ENCODE results near the gene OR52N4. TPM values are rescaled to one million over a fixed set of nuclear protein-coding genes. Genes with fewer than 3 reads are reported as not detected.
"Not testable (repeated sequence)": the region's sequence is repeated elsewhere in the genome, so short reads cannot be mapped to it uniquely, and the experiment has no call there.

The OR52N4 gene
- 0.09 TPM for total RNA-seq
- 0.73 TPM for polyA plus RNA-seq
- long read RNA-seq, donor 1, result 0 reads
- long read RNA-seq, donor 2, result 0 reads
- long read RNA-seq, donor 3, result 0 reads
- long read RNA-seq, donor 4, result 0 reads
- long read RNA-seq, donor 5, result 0 reads
- long read RNA-seq, donor 6, result 0 reads
- long read RNA-seq, donor 7, partial matches to known transcripts, result 0 of 1 reads
- long read RNA-seq, donor 7, other reads (novel, unspliced or antisense), result 0 of 1 reads
- long read RNA-seq, donor 8, result 0 reads
- long read RNA-seq, donor 9, result 0 reads
- long read RNA-seq, donor 10, result 0 reads

DNA sequence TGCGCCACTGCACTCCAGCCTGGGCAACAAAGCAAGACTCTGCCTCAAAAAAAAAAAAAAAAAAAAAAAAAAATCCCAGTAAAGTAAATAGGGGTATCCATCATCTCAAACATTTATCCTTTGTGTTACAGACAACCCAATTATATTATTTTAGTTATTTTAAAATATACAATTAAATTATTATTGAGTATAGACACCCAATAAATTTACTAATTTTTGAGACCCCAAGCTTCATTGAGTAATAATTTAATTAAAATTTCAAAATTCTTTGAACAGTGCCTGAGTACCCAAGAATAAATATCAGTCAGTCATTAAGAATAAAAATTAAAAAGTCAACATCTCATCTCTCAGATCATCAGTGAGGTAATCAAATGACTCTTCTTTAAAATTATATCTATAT is at the start of gene OR52N4:
Gene OR52N4, plus strand, starts transcription at position 301 of the 400 bp plus-strand sequence. CDS start 498 bp downstream, outside the sequence.
- 100% methylated on average over 1 of the region's 1 CpG for WGBS
- DNase-seq (ENCODE audit: low read depth in 6 of 9, low spot score in 9 of 9), result no peak
- H3K4me1 ChIP-seq (ENCODE audit: control insufficient read depth in 2 of 2, insufficient read depth in 2 of 2, low read length in 2 of 2), result no peaks in the 10 kb centered on the region
- H3K27ac ChIP-seq (ENCODE audit: low read depth in 1 of 2, low read length in 1 of 2), result no peak within 1 kb of the TSS
- no peaks in the 10 kb centered on the region for H3K27me3 ChIP-seq (ENCODE audit: control insufficient read depth in 2 of 2, insufficient read depth in 1 of 2, low read length in 1 of 2)
- no peak within 1 kb of the TSS for H3K4me3 ChIP-seq (ENCODE audit: low read length in 2 of 2)
- H3K9me3 ChIP-seq (ENCODE audit: control insufficient read depth in 2 of 2, insufficient read depth in 1 of 2, low read length in 1 of 2), result no peaks in the 10 kb centered on the region
- no peaks in the 10 kb centered on the region for H3K36me3 ChIP-seq (ENCODE audit: control insufficient read depth in 2 of 2, insufficient read depth in 2 of 2, low read length in 1 of 2)

DNA sequence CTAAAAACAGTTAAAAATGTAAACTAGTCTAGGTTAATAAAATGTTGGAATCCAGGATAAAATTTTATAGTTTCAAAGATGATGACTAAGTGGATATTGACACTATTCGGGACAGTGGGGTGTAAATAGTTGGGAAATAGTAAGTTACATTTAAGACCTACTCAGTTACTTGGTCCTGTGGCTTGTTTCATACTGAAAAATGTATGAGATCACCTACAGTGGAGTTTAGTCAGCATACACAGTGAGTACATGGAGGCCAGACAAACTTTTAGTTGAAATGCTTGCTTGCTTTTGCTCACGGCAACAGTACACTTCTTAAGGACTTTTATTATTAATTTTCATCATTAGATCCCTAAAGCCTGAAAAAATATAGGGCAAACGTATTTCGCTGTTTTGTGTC is 48.4 kb upstream of the OR52N4 start:
- H3K36me3 ChIP-seq (ENCODE audit: control insufficient read depth in 2 of 2, insufficient read depth in 2 of 2, low read length in 1 of 2), result peaks cover 18 to 27% of the 10 kb centered on the region in 2 donors
- no peaks in the 10 kb centered on the region for H3K27me3 ChIP-seq (ENCODE audit: control insufficient read depth in 2 of 2, insufficient read depth in 1 of 2, low read length in 1 of 2)
- H3K4me1 ChIP-seq (ENCODE audit: control insufficient read depth in 2 of 2, insufficient read depth in 2 of 2, low read length in 2 of 2), result no peaks in the 10 kb centered on the region
- no peaks in the 10 kb centered on the region for H3K9me3 ChIP-seq (ENCODE audit: control insufficient read depth in 2 of 2, insufficient read depth in 1 of 2, low read length in 1 of 2)
- no peak for DNase-seq (ENCODE audit: low read depth in 6 of 9, low spot score in 9 of 9)
- no peak overlapping the region for H3K4me3 ChIP-seq (ENCODE audit: low read length in 2 of 2)
- WGBS, result 85% methylated on average over 4 of the region's 4 CpGs
- no peak overlapping the region for H3K27ac ChIP-seq (ENCODE audit: low read depth in 1 of 2, low read length in 1 of 2)

DNA sequence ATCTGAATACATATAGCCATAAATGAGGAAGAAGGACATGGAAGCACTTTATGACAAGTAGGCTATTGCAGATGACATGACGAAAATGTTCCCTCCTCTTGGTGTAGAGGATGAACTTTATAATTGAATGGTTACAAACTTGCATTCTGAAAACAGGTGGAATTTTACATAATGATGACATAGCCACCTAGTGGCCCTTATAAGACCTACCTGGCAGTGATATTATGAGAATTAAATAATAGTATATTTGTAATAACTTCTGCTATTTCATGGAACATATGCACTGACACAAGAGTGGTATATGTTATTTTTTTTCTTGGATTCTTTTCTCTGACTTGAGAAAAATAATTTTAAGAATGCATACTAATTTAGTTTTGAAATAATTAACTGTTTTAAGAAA is 41.5 kb upstream of the OR52N4 start:
- H3K36me3 ChIP-seq (ENCODE audit: control insufficient read depth in 2 of 2, insufficient read depth in 2 of 2, low read length in 1 of 2), result peaks cover 11 to 19% of the 10 kb centered on the region in 2 donors
- H3K4me3 ChIP-seq (ENCODE audit: low read length in 2 of 2), result no peak overlapping the region
- no peaks in the 10 kb centered on the region for H3K9me3 ChIP-seq (ENCODE audit: control insufficient read depth in 2 of 2, insufficient read depth in 1 of 2, low read length in 1 of 2)
- H3K27me3 ChIP-seq (ENCODE audit: control insufficient read depth in 2 of 2, insufficient read depth in 1 of 2, low read length in 1 of 2), result no peaks in the 10 kb centered on the region
- WGBS, result 86% methylated on average over 1 of the region's 1 CpG
- H3K27ac ChIP-seq (ENCODE audit: low read depth in 1 of 2, low read length in 1 of 2), result no peak overlapping the region
- no peak for DNase-seq (ENCODE audit: low read depth in 6 of 9, low spot score in 9 of 9)
- no peaks in the 10 kb centered on the region for H3K4me1 ChIP-seq (ENCODE audit: control insufficient read depth in 2 of 2, insufficient read depth in 2 of 2, low read length in 2 of 2)

DNA sequence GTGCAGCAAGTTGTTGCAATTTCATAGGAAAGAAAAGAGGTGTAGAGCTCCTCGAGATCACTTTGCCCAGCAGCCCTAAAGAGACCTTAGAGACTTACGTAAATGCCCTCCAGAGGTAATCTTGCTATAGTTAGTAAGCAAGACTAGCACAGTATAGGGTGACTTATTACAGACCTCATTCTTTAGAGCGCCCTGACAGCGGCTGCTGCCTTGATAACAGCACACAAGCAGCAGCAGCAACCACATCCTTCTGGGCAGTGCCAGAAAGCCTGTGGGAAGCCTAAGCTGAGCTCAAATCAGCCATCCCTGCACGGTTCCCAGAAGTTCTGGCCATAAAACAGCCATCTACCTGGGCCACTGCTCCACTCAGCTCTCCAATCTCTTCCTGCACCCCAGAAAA is 40.3 kb upstream of the OR52N4 start:
- H3K27me3 ChIP-seq (ENCODE audit: control insufficient read depth in 2 of 2, insufficient read depth in 1 of 2, low read length in 1 of 2), result no peaks in the 10 kb centered on the region
- H3K9me3 ChIP-seq (ENCODE audit: control insufficient read depth in 2 of 2, insufficient read depth in 1 of 2, low read length in 1 of 2), result no peaks in the 10 kb centered on the region
- H3K4me1 ChIP-seq (ENCODE audit: control insufficient read depth in 2 of 2, insufficient read depth in 2 of 2, low read length in 2 of 2), result no peaks in the 10 kb centered on the region
- peaks cover 10 to 12% of the 10 kb centered on the region in 2 donors for H3K36me3 ChIP-seq (ENCODE audit: control insufficient read depth in 2 of 2, insufficient read depth in 2 of 2, low read length in 1 of 2)
- WGBS, result 53% methylated on average over 5 of the region's 5 CpGs
- no peak for DNase-seq (ENCODE audit: low read depth in 6 of 9, low spot score in 9 of 9)
- H3K27ac ChIP-seq (ENCODE audit: low read depth in 1 of 2, low read length in 1 of 2), result no peak overlapping the region
- no peak overlapping the region for H3K4me3 ChIP-seq (ENCODE audit: low read length in 2 of 2)

DNA sequence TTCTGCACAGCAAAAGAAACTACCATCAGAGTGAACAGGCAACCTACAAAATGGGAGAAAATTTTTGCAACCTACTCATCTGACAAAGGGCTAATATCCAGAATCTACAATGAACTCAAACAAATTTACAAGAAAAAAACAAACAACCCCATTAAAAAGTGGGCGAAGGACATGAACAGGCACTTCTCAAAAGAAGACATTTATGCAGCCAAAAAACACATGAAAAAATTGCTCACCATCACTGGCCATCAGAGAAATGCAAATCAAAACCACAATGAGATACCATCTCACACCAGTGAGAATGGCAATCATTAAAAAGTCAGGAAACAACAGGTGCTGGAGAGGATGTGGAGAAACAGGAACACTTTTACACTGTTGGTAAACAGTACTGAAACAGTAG is 37.5 kb upstream of the OR52N4 start:
- not testable (repeated sequence) for H3K36me3 ChIP-seq (ENCODE audit: control insufficient read depth in 2 of 2, insufficient read depth in 2 of 2, low read length in 1 of 2); H3K4me3 ChIP-seq (ENCODE audit: low read length in 2 of 2); DNase-seq (ENCODE audit: low read depth in 6 of 9, low spot score in 9 of 9); H3K27me3 ChIP-seq (ENCODE audit: control insufficient read depth in 2 of 2, insufficient read depth in 1 of 2, low read length in 1 of 2); H3K27ac ChIP-seq (ENCODE audit: low read depth in 1 of 2, low read length in 1 of 2); H3K9me3 ChIP-seq (ENCODE audit: control insufficient read depth in 2 of 2, insufficient read depth in 1 of 2, low read length in 1 of 2); H3K4me1 ChIP-seq (ENCODE audit: control insufficient read depth in 2 of 2, insufficient read depth in 2 of 2, low read length in 2 of 2)
- 44% methylated on average over 1 of the region's 1 CpG for WGBS

DNA sequence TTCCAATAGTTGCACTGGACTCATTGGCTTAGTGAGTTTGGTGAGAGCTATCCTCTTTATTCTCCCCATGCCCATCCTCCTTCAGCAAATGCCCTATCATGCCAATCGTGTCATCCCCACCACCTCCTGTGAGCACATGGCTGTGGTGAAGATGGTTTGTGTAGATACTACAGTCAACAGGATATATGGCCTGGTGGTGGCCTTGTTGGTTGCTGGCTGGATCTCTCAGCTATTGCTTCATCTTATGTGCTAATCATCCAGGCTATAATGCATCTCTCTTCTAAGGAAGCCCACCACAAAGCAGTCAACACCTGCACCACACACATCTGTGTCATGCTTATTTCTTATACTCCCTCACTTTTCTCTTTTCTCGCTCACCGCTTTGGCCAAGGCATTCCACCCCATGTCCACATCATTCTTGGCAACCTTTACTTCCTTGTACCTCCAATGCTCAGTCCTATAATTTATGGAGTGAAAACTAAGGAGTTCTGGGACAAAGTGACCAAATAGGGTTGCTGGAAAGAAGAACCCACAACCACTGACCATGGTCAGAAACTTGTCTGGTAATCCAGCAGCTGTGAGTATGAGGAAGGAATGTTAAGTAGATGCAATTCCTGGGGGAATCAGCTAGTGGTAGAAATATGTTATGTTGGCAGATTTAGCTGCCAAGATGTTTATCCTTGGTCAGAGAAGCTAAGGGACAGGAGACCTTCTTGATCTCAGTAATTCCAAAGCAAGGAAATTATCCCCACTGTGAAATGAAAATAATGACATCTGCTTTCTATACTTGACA is 34.1 kb upstream of the OR52N4 start:
- Histone ChIP-seq H3K9me3 (ENCODE audit: control insufficient read depth in 2 of 2, insufficient read depth in 1 of 2, low read length in 1 of 2) (no peaks in the 10 kb centered on the region), H3K27me3 (ENCODE audit: control insufficient read depth in 2 of 2, insufficient read depth in 1 of 2, low read length in 1 of 2) (no peaks in the 10 kb centered on the region), H3K27ac (ENCODE audit: low read depth in 1 of 2, low read length in 1 of 2) (no peak overlapping the region), H3K36me3 (ENCODE audit: control insufficient read depth in 2 of 2, insufficient read depth in 2 of 2, low read length in 1 of 2) (no peaks in the 10 kb centered on the region), H3K4me1 (ENCODE audit: control insufficient read depth in 2 of 2, insufficient read depth in 2 of 2, low read length in 2 of 2) (no peaks in the 10 kb centered on the region), H3K4me3 (ENCODE audit: low read length in 2 of 2) (no peak overlapping the region)
- WGBS, result 95% methylated on average over 3 of the region's 3 CpGs
- no peak for DNase-seq (ENCODE audit: low read depth in 6 of 9, low spot score in 9 of 9)

DNA sequence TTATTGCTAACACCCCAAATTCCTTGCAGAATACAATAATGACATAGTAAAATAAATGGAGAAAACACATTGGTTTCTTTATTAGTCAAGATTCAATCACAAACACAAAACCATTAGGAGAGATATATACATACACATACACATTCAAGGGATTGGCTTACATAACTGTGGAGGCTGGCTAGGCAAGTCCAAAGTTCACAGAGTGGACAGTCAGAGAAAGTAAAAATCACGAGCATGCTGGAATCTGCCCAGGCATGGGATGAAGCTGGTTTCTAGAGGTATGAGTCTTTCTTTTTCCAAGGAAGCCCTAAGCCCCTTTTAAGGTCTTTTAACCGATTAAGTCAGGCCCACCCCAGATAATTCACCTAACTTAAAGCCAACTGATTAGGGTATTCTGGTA is 31.4 kb upstream of the OR52N4 start:
- H3K36me3 ChIP-seq (ENCODE audit: control insufficient read depth in 2 of 2, insufficient read depth in 2 of 2, low read length in 1 of 2), result no peaks in the 10 kb centered on the region
- H3K27me3 ChIP-seq (ENCODE audit: control insufficient read depth in 2 of 2, insufficient read depth in 1 of 2, low read length in 1 of 2), result no peaks in the 10 kb centered on the region
- H3K4me3 ChIP-seq (ENCODE audit: low read length in 2 of 2), result no peak overlapping the region
- H3K27ac ChIP-seq (ENCODE audit: low read depth in 1 of 2, low read length in 1 of 2), result no peak overlapping the region
- WGBS, result 96% methylated on average over 2 of the region's 2 CpGs
- H3K4me1 ChIP-seq (ENCODE audit: control insufficient read depth in 2 of 2, insufficient read depth in 2 of 2, low read length in 2 of 2), result no peaks in the 10 kb centered on the region
- H3K9me3 ChIP-seq (ENCODE audit: control insufficient read depth in 2 of 2, insufficient read depth in 1 of 2, low read length in 1 of 2), result no peaks in the 10 kb centered on the region
- DNase-seq (ENCODE audit: low read depth in 6 of 9, low spot score in 9 of 9), result no peak

DNA sequence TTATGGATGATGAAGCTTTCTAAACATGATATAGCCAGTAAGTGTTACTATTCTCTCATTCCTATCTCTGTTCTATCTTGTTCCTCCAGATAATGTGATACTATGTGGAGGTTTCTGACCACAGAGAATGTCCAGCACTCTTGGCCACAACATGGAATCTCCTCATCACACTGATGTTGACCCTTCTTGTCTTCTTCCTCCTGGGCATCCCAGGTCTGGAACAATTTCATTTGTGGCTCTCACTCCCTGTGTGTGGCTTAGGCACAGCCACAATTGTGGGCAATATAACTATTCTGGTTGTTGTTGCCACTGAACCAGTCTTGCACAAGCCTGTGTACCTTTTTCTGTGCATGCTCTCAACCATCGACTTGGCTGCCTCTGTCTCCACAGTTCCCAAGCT is 27.7 kb upstream of the OR52N4 start:
- no peak for DNase-seq (ENCODE audit: low read depth in 6 of 9, low spot score in 9 of 9)
- 96% methylated on average over 1 of the region's 1 CpG for WGBS
- H3K27ac ChIP-seq (ENCODE audit: low read depth in 1 of 2, low read length in 1 of 2), result no peak overlapping the region
- H3K4me3 ChIP-seq (ENCODE audit: low read length in 2 of 2), result no peak overlapping the region
- H3K4me1 ChIP-seq (ENCODE audit: control insufficient read depth in 2 of 2, insufficient read depth in 2 of 2, low read length in 2 of 2), result no peaks in the 10 kb centered on the region
- H3K27me3 ChIP-seq (ENCODE audit: control insufficient read depth in 2 of 2, insufficient read depth in 1 of 2, low read length in 1 of 2), result no peaks in the 10 kb centered on the region
- H3K9me3 ChIP-seq (ENCODE audit: control insufficient read depth in 2 of 2, insufficient read depth in 1 of 2, low read length in 1 of 2), result no peaks in the 10 kb centered on the region
- no peaks in the 10 kb centered on the region for H3K36me3 ChIP-seq (ENCODE audit: control insufficient read depth in 2 of 2, insufficient read depth in 2 of 2, low read length in 1 of 2)

DNA sequence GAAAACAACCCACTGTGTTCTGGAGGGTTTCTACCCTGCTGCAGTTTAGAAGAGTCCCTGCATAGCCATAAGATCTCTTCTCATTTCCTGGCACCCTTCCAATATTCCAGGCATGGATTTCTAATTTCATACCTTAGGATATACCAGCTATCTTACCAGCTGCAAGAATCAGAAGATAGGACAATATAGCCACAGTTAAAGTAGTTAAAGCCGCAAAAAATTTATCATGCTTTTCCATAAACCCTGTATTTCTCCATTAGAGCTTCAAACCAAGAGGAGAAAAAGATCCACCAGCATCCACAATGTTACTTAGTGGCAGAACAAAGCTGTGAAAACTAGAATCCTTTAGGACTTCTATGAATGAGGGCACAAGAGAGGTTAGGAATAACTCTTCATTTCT is 26.4 kb upstream of the OR52N4 start:
- H3K36me3 ChIP-seq (ENCODE audit: control insufficient read depth in 2 of 2, insufficient read depth in 2 of 2, low read length in 1 of 2), result no peaks in the 10 kb centered on the region
- no peaks in the 10 kb centered on the region for H3K9me3 ChIP-seq (ENCODE audit: control insufficient read depth in 2 of 2, insufficient read depth in 1 of 2, low read length in 1 of 2)
- no peak for DNase-seq (ENCODE audit: low read depth in 6 of 9, low spot score in 9 of 9)
- H3K27me3 ChIP-seq (ENCODE audit: control insufficient read depth in 2 of 2, insufficient read depth in 1 of 2, low read length in 1 of 2), result no peaks in the 10 kb centered on the region
- H3K4me1 ChIP-seq (ENCODE audit: control insufficient read depth in 2 of 2, insufficient read depth in 2 of 2, low read length in 2 of 2), result no peaks in the 10 kb centered on the region
- no peak overlapping the region for H3K4me3 ChIP-seq (ENCODE audit: low read length in 2 of 2)
- no peak overlapping the region for H3K27ac ChIP-seq (ENCODE audit: low read depth in 1 of 2, low read length in 1 of 2)
- WGBS, result 99% methylated on average over 1 of the region's 1 CpG
